ENCODE data around the gene SOX15. TPM values are rescaled to one million over a fixed set of nuclear protein-coding genes. Genes with fewer than 3 reads are reported as not detected.

SOX15 gene
- total RNA-seq, 1 donor from 2014 or later = 0.24 TPM

DNA sequence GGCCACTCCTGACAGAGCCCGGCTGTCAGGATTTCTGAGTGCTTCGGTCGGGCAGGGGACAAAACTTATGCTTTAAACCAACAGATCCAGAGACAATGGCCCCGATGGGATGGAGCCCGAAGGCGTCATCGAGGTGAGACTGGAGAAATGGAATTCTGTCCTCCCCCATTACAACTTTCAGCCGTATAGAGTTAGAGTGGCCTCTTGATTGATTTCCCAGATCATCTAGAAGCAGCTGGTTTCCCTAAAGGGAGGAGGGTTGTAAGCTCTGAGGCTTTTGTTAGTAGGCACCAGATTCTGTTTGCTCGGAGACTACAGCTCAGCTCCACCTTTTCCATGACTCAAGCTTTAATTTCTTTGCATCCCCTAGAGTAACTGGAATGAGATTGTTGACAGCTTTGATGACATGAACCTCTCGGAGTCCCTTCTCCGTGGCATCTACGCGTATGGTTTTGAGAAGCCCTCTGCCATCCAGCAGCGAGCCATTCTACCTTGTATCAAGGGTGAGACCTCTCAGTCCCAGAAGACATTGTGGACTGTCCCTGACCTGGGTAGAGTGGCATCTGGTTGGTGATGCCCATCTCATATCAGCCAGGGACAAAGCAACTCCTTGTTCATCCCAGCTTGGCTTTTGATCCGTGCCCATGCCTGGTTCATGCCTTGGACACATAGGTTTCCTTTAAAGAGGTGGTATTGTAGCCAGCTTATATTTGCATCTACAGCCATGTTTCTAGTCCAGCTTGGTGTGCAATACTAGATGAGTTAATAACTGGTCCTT, 15.5 kb downstream of the SOX15 start:
- TF ChIP-seq, protein P1, sequence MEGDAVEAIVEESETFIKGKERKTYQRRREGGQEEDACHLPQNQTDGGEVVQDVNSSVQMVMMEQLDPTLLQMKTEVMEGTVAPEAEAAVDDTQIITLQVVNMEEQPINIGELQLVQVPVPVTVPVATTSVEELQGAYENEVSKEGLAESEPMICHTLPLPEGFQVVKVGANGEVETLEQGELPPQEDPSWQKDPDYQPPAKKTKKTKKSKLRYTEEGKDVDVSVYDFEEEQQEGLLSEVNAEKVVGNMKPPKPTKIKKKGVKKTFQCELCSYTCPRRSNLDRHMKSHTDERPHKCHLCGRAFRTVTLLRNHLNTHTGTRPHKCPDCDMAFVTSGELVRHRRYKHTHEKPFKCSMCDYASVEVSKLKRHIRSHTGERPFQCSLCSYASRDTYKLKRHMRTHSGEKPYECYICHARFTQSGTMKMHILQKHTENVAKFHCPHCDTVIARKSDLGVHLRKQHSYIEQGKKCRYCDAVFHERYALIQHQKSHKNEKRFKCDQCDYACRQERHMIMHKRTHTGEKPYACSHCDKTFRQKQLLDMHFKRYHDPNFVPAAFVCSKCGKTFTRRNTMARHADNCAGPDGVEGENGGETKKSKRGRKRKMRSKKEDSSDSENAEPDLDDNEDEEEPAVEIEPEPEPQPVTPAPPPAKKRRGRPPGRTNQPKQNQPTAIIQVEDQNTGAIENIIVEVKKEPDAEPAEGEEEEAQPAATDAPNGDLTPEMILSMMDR (IDR thresholded peaks at IDR 0.05) = no peak

DNA sequence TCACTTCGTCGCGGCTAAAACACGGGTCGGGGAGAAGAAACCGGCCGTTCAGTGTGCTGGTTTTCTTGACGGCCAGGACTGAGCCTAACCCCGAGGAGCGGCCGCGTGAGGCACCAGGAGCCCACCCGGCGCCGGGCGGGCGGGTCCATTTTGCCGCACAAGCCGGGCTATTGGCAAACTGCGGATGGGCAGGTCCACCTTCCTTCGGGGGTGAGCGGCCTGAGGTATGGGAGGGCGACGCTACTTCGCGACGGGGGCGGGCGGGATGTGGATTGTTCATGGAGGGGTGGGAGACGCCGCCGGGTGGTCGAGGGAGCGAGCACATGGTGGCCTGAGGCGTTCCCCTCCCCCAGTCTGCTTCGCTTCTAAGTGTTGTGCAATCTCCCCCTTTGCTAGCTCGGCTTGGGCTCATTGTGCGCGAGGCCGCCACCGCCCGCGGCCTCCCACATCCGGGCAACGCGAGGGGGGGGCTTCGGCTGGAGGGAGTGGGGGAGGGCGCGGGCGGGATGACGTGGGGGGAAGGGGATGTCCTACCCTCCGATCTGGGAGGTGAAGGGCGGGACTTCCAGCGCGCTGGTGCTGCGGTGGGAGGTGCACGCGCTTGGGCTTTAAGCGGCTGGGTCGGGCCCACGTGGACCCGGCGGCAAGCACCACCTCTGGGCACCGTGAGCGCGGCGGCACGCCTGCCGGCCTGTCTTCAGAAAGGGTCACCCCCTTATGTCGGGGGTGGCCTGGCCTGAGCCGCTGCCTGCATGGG, 16.4 kb downstream of the SOX15 start:
- H3K36me3 Mint-ChIP-seq (ENCODE audit: low read depth) = peaks cover 91% of the 10 kb centered on the region
- H3K4me1 Mint-ChIP-seq = peaks cover 55% of the 10 kb centered on the region
- H3K9me3 Mint-ChIP-seq = no peaks in the 10 kb centered on the region
- intact Hi-C loops (cut with micrococcal nuclease) = loop anchor here (2.0 kb wide), 2 partner anchors 269 to 335 kb away; partner anchors contain the start of gene PHF23
- TF ChIP-seq, protein P1 (IDR thresholded peaks at IDR 0.05) = no peak
- ChIA-PET POLR2A (interaction anchor here (0.6 to 7.9 kb wide), 23 partner anchors 8 to 1399 kb away, joined by 3 to 131 read pairs (median 5); partner anchors contain the start of genes FXR2, MPDU1, PLSCR3 and POLR2A), CTCF (interaction anchor here (0.7 to 1.8 kb wide), 3 partner anchors 13 to 59 kb away, joined by 3 to 8 read pairs (median 3); partner anchors contain the start of gene SENP3)
- H3K4me3 Mint-ChIP-seq = peak overlapping the region; percentile 98
- peak overlapping the region; percentile 99 for H3K27ac Mint-ChIP-seq
- ATAC-seq (ENCODE audit: low read depth) (peak; percentile 41), DNase-seq (peak; percentile 78)
- no peaks in the 10 kb centered on the region for H3K27me3 Mint-ChIP-seq

More for the DNA sequence above, 15.5 kb downstream of the SOX15 start:
- DNase-seq = no peak
- H3K9me3 Mint-ChIP-seq = no peaks in the 10 kb centered on the region
- no peaks in the 10 kb centered on the region for H3K27me3 Mint-ChIP-seq
- CTCF ChIA-PET = interaction anchor here (1.1 to 1.8 kb wide), 2 partner anchors 14 to 60 kb away, joined by 3 to 8 read pairs; partner anchors contain the start of gene SENP3
- H3K36me3 Mint-ChIP-seq (ENCODE audit: low read depth) = peaks cover 90% of the 10 kb centered on the region
- intact Hi-C loops (cut with micrococcal nuclease) = no loop called here
- ATAC-seq (ENCODE audit: low read depth) = no peak
- POLR2A ChIA-PET = interaction anchor here (0.9 to 7.9 kb wide), 18 partner anchors 10 to 354 kb away, joined by 3 to 131 read pairs (median 7); partner anchors contain the start of genes MPDU1, PLSCR3, POLR2A and SAT2
- H3K4me1 Mint-ChIP-seq = peaks cover 64% of the 10 kb centered on the region
- H3K4me3 Mint-ChIP-seq = peak overlapping the region; percentile 98
- H3K27ac Mint-ChIP-seq = peak overlapping the region; percentile 62

DNA sequence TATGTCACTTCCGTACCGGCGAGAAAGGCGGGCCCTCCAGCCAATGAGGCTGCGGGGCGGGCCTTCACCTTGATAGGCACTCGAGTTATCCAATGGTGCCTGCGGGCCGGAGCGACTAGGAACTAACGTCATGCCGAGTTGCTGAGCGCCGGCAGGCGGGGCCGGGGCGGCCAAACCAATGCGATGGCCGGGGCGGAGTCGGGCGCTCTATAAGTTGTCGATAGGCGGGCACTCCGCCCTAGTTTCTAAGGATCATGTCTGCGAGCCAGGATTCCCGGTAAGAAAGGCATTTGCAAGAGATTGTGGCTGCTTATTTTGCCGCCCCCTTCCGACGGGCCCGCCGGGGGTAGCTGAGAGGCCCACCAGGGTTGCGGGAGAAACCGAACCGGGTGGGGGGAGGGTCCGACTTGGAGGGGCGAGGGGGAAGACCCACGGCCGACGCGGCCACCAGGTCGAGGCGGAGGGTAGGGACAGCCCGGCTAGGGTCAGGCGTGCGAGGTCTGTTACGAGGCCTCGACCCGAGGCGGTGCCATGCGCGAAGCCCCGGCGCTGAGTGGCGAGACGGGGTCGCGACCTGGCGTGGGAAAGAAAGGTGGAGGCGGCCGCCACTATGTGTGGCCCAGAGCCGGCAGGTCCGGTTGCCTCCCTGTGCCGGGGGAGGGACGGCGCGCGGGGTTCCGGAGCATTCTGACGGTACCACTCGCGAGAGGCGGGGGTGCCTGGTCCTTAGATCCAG, 17.1 kb downstream of the SOX15 start:
- no peaks in the 10 kb centered on the region for H3K9me3 Mint-ChIP-seq
- peak; percentile 100 for DNase-seq
- H3K4me1 Mint-ChIP-seq = peaks cover 48% of the 10 kb centered on the region
- peaks cover 84% of the 10 kb centered on the region for H3K36me3 Mint-ChIP-seq (ENCODE audit: low read depth)
- POLR2A ChIA-PET = interaction anchor here (0.6 to 7.9 kb wide), 21 partner anchors 8 to 1400 kb away, joined by 3 to 131 read pairs (median 5); partner anchors contain the start of genes FXR2, MPDU1, PLSCR3 and POLR2A
- no peaks in the 10 kb centered on the region for H3K27me3 Mint-ChIP-seq
- H3K4me3 Mint-ChIP-seq = peak overlapping the region; percentile 98
- TF ChIP-seq, protein P1 (IDR thresholded peaks at IDR 0.05) = no peak
- H3K27ac Mint-ChIP-seq = peak overlapping the region; percentile 99
- CTCF ChIA-PET = interaction anchor here (0.7 to 3.9 kb wide), 3 partner anchors 12 to 16 kb away, joined by 3 to 18 read pairs (median 8); partner anchors contain the start of gene SENP3
- intact Hi-C loops (cut with micrococcal nuclease) = loop anchor here (1.0 to 2.0 kb wide), 10 partner anchors 11 to 334 kb away; partner anchors contain the start of genes EIF5A, ELP5, PHF23 and POLR2A
- ATAC-seq (ENCODE audit: low read depth) = no peak

DNA sequence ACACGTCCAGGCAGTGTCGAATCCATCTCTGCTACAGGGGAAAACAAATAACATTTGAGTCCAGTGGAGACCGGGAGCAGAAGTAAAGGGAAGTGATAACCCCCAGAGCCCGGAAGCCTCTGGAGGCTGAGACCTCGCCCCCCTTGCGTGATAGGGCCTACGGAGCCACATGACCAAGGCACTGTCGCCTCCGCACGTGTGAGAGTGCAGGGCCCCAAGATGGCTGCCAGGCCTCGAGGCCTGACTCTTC, 17.6 kb downstream of the SOX15 start:
- CTCF ChIA-PET = interaction anchor here (1.9 to 3.9 kb wide), 2 partner anchors 11 to 17 kb away, joined by 8 to 18 read pairs; partner anchors contain the start of genes SENP3 and SOX15
- DNase-seq (no peak), ATAC-seq (ENCODE audit: low read depth) (peak; percentile 82)
- Mint-ChIP-seq H3K27me3 (no peaks in the 10 kb centered on the region), H3K4me3 (peak overlapping the region; percentile 98), H3K27ac (peak overlapping the region; percentile 99), H3K9me3 (no peaks in the 10 kb centered on the region), H3K36me3 (ENCODE audit: low read depth) (peaks cover 84% of the 10 kb centered on the region), H3K4me1 (peaks cover 43% of the 10 kb centered on the region)
- POLR2A ChIA-PET = interaction anchor here (0.6 to 7.9 kb wide), 13 partner anchors 12 to 242 kb away, joined by 3 to 131 read pairs (median 6); partner anchors contain the start of genes FXR2, MPDU1, POLR2A and SENP3
- intact Hi-C loops (cut with micrococcal nuclease) = loop anchor here (1.0 to 2.0 kb wide), 10 partner anchors 11 to 333 kb away; partner anchors contain the start of genes EIF5A, ELP5, PHF23 and POLR2A
- TF ChIP-seq, protein P1 (IDR thresholded peaks at IDR 0.05) = no peak
